ENCODE data around the gene ERVV-1.
A peak's percentile ranks its signal among the peaks of the same experiment; 100 is the strongest.

ERVV-1 gene

DNA sequence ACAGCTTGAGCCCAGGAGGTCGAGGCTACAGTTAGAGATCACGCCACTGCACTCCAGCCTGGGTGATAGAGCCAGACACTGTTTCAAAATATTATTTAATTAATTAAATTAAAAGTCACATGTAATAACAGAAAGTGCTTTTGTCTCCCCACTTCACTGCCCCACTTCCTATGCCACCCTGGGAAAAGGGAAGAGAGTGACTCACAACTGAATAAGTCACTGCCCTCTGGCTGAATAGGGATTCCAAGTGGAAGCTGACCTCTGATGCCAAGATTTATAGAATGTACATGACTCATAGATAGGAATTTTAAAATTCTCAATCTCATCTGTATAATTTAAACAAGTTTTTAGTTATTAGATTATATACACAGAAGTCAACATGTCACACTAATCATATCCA is 22.2 kb upstream of the ERVV-1 start:
- DNase-seq (ENCODE audit: low read depth), result no peak
- TF ChIP-seq, protein P1, sequence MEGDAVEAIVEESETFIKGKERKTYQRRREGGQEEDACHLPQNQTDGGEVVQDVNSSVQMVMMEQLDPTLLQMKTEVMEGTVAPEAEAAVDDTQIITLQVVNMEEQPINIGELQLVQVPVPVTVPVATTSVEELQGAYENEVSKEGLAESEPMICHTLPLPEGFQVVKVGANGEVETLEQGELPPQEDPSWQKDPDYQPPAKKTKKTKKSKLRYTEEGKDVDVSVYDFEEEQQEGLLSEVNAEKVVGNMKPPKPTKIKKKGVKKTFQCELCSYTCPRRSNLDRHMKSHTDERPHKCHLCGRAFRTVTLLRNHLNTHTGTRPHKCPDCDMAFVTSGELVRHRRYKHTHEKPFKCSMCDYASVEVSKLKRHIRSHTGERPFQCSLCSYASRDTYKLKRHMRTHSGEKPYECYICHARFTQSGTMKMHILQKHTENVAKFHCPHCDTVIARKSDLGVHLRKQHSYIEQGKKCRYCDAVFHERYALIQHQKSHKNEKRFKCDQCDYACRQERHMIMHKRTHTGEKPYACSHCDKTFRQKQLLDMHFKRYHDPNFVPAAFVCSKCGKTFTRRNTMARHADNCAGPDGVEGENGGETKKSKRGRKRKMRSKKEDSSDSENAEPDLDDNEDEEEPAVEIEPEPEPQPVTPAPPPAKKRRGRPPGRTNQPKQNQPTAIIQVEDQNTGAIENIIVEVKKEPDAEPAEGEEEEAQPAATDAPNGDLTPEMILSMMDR (IDR thresholded peaks at IDR 0.05; ENCODE audit: insufficient read depth, low read depth, low read length, missing control alignments), result no peak
- H3K4me3 ChIP-seq (ENCODE audit: low read depth, low read length), result no peak overlapping the region

DNA sequence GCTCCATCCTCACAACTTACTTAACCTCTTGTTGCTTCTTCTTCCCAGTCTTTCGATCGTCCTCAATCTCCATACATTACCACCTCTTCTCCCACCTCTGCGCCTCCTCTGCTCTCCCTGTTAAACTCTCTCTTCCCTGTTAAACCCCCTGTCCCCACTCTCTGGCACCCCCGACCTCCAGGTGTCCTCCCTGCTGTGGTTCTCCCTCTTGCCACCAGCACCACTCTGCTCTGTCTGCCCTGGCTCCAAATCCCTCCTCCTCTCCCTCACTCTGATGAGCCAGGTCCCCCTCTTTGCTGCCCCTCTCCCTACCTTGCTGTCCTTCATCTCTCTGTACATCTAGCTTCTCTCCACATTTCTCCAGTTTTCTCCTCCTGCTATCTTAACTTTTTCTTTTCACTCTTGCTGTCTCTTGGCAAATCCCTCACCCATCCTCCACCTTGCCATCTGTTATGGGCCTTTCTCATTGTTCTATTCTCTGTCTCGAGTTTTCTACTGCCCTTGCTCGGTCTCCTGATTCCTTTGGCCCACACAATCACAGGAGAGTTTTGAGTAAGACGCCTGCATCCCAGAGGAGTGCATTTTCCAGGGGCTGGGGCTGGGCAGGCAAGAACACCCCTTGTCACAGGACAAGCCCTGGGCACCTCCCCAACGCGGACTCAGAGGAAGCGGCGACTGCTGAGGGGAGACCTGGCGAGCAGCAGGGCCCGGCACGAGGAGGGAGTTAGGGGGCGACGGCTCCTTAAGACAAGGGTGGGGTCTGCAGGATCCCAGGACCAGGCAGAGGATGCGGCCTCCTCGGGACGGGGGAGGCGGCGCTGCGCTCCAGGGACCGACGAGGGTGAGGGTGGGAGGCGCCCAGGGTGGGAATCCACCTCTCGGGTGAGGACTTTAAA is 21.4 kb upstream of the ERVV-1 start:
- DNase-seq (ENCODE audit: low read depth), result no peak
- TF ChIP-seq, protein P1 (IDR thresholded peaks at IDR 0.05; ENCODE audit: insufficient read depth, low read depth, low read length, missing control alignments), result no peak
- no peak overlapping the region for H3K4me3 ChIP-seq (ENCODE audit: low read depth, low read length)

DNA sequence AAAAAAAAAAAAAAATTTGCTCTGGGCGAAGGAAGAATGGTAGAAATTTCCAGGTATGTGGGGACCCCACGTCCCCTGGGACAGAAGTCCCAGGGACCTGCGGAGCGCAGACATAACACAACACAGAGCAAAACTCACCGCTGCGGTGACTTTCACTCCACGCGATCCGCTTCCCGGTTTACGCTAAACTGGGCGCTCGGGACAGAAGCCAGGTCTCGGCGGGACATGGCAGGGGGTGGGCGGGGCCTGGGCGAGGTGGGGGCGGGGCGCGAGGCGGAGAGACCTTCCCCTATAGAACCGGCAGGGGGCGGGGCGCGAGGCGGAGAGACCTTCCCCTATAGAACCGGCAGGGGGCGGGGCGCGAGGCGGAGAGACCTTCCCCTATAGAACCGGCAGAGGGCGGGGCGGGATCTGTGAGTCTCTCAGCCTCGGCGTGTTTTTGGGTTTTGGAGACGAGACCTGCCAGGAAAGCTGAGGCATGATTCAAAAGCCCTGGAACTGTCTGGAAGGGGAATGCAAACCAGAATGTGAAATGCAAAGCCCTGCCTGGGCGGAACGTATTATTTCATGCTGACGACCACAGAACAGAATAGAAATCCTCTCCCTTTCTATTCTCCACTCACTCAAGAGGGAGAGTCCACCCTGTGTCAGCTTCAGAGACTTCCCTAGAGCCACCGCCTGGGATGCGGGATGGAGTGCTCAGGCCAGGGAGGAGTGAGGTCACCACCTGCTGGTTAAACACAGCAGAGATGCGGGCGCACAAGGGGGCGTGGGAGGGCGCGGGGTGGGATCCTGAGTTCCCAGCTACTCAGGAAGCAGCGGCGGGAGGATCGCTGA is 20.2 kb upstream of the ERVV-1 start:
- H3K4me3 ChIP-seq (ENCODE audit: low read depth, low read length), result no peak overlapping the region
- TF ChIP-seq, protein P1 (IDR thresholded peaks at IDR 0.05; ENCODE audit: insufficient read depth, low read depth, low read length, missing control alignments), result no peak
- DNase-seq (ENCODE audit: low read depth), result peak; percentile 40

GRCh38 chr19:52995711-52996110 is 18.0 kb upstream of the ERVV-1 start:
- DNase-seq (ENCODE audit: low read depth), result no peak
- no peak overlapping the region for H3K4me3 ChIP-seq (ENCODE audit: low read depth, low read length)

DNA sequence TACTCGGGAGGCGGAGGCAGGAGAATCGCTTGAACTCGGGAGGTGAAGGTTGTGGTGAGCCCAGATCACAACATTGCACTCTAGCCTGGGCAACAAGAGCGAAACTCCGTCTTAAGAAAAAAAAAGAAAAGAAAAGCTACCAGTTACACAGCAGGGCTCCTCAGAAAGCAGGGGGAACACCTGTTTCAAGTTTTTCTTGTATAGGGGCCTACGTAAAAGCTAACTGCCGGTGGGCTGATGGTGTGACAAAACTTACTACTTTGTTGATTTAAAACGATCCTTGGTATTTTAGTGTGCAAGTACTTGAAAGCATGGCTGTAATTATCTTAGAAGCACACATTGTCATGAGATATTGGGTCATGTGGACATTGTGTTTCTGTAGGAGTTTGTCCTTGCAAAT is 15.7 kb upstream of the ERVV-1 start:
- H3K4me3 ChIP-seq (ENCODE audit: low read depth, low read length), result no peak overlapping the region
- DNase-seq (ENCODE audit: low read depth), result no peak
- TF ChIP-seq, protein P1 (IDR thresholded peaks at IDR 0.05; ENCODE audit: insufficient read depth, low read depth, low read length, missing control alignments), result no peak

More at GRCh38 chr19:52995711-52996110, 18.0 kb upstream of the ERVV-1 start:
- TF ChIP-seq, protein P1 (IDR thresholded peaks at IDR 0.05; ENCODE audit: insufficient read depth, low read depth, low read length, missing control alignments), result no peak

GRCh38 chr19:53002479-53002878 is 11.2 kb upstream of the ERVV-1 start:
- DNase-seq (ENCODE audit: low read depth), result no peak
- TF ChIP-seq, protein P1 (IDR thresholded peaks at IDR 0.05; ENCODE audit: insufficient read depth, low read depth, low read length, missing control alignments), result no peak

More at GRCh38 chr19:53002479-53002878, 11.2 kb upstream of the ERVV-1 start:
- no peak overlapping the region for H3K4me3 ChIP-seq (ENCODE audit: low read depth, low read length)

All from GM12865 (cell line).